Osteocyte (in vitro differentiated cells): ENCODE results near the gene NFIX. TPM values are rescaled to one million over a fixed set of nuclear protein-coding genes. Genes with fewer than 3 reads are reported as not detected.

Source experiments
- DNase-seq: peaks from one replicate; pipeline ENCODE4 v3.0.0; 2021; ENCODE audit warnings: mixed read lengths; ENCODE audit not compliant: unreplicated experiment; ENCODE audit errors: extremely low spot score
- H3K27ac Mint-ChIP-seq: one replicate; pipeline ENCODE4 v1.8.0; 2021; ENCODE audit warnings: mild to moderate bottlenecking, mixed read lengths; ENCODE audit not compliant: unreplicated experiment
- H3K27me3 Mint-ChIP-seq: one replicate; pipeline ENCODE4 v1.8.0; 2021; ENCODE audit warnings: mixed read lengths; ENCODE audit not compliant: unreplicated experiment
- H3K36me3 Mint-ChIP-seq: one replicate; pipeline ENCODE4 v1.8.0; 2021; ENCODE audit warnings: mixed read lengths; ENCODE audit not compliant: unreplicated experiment
- H3K4me1 Mint-ChIP-seq: one replicate; pipeline ENCODE4 v1.8.0; 2021; ENCODE audit warnings: mixed read lengths; ENCODE audit not compliant: unreplicated experiment
- H3K4me3 Mint-ChIP-seq: one replicate; pipeline ENCODE4 v1.8.0; 2021; ENCODE audit warnings: mild to moderate bottlenecking, moderate library complexity, mixed read lengths; ENCODE audit not compliant: unreplicated experiment
- H3K9me3 Mint-ChIP-seq: one replicate; pipeline ENCODE4 v1.8.0; 2021; ENCODE audit warnings: mixed read lengths; ENCODE audit not compliant: unreplicated experiment
- total RNA-seq: library from RNA; stranded (reverse); gene quantifications from 2 replicates; pipeline ENCODE4 v1.2.1, GENCODE V29; 2021
- TF ChIP-seq, protein P1 (sequence below): fragments of 200-600 bp; sonication (generic); IDR thresholded peaks from 2 replicates; pipeline ENCODE4 v1.5.0; 2021; ENCODE audit warnings: antibody characterized with exemption, mild to moderate bottlenecking, moderate library complexity

The NFIX gene
- total RNA-seq, 1 donor from 2014 or later = 87.0 TPM

DNA sequence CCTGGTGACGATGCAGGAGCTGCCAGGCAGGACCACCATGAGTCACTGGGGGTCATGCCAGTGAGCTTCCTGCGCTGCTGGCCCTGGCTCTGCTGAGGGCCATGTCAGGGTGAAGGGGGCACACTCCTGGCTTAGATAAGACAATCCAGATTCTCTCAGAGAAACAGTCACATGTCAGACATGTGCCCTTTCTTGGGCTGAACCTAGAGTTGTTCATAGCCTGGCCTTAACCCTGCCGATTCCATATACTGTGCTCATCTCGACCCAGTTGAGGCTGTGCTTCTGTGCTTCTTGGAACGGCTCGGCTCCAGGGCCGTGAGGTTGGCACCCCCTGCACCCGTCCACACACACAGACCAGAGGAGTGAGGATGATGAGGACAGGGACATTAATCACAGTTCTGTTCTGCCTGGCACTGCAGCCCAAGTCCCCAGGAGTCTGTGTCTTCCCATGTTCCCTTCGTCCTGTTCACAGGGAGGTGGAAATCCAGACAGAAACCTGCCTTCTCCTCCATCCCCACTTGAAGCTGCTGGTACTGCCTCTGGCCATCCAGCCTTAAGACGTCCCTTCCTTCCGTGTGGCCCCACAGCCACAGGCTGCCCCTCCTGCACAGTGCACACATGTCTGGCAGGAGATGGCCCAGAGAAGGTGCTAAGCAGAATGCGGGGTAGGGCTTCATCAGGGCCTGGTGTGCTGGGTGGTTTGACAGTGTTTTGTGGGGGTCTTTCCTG lies 57.3 kb downstream of the NFIX start:
- peak overlapping the region; percentile 94 for H3K27ac Mint-ChIP-seq
- no peaks in the 10 kb centered on the region for H3K9me3 Mint-ChIP-seq
- H3K27me3 Mint-ChIP-seq = no peaks in the 10 kb centered on the region
- TF ChIP-seq, protein P1, sequence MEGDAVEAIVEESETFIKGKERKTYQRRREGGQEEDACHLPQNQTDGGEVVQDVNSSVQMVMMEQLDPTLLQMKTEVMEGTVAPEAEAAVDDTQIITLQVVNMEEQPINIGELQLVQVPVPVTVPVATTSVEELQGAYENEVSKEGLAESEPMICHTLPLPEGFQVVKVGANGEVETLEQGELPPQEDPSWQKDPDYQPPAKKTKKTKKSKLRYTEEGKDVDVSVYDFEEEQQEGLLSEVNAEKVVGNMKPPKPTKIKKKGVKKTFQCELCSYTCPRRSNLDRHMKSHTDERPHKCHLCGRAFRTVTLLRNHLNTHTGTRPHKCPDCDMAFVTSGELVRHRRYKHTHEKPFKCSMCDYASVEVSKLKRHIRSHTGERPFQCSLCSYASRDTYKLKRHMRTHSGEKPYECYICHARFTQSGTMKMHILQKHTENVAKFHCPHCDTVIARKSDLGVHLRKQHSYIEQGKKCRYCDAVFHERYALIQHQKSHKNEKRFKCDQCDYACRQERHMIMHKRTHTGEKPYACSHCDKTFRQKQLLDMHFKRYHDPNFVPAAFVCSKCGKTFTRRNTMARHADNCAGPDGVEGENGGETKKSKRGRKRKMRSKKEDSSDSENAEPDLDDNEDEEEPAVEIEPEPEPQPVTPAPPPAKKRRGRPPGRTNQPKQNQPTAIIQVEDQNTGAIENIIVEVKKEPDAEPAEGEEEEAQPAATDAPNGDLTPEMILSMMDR = no peak
- H3K4me3 Mint-ChIP-seq = no peak overlapping the region
- peaks cover 71% of the 10 kb centered on the region for H3K4me1 Mint-ChIP-seq
- no peak for DNase-seq
- H3K36me3 Mint-ChIP-seq = peaks cover 11% of the 10 kb centered on the region

DNA sequence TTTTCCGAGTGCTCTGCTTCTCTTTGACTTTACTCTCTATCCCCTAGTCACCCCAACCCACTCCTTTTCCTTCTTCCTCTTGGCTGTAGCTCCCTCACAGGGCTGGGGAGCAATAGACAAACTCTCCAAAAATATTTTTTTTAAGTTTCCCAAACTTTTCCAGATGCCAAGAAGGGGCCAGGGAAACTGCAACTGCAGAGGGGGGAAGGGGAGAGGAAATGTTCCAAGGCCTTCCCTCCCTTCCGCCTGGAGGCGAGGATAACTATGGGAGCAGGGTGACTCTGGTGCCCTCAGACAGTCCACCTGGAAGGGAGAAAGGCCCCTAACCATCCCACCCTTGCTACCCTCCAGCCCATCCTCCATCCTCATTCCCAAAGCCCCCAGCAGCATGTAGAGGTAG lies 58.0 kb downstream of the NFIX start:
- H3K4me1 Mint-ChIP-seq = peaks cover 77% of the 10 kb centered on the region
- no peaks in the 10 kb centered on the region for H3K27me3 Mint-ChIP-seq
- H3K4me3 Mint-ChIP-seq = no peak overlapping the region
- no peak for DNase-seq
- no peaks in the 10 kb centered on the region for H3K9me3 Mint-ChIP-seq
- H3K36me3 Mint-ChIP-seq = peaks cover 7% of the 10 kb centered on the region
- H3K27ac Mint-ChIP-seq = peak overlapping the region; percentile 94
- TF ChIP-seq, protein P1 = no peak

DNA sequence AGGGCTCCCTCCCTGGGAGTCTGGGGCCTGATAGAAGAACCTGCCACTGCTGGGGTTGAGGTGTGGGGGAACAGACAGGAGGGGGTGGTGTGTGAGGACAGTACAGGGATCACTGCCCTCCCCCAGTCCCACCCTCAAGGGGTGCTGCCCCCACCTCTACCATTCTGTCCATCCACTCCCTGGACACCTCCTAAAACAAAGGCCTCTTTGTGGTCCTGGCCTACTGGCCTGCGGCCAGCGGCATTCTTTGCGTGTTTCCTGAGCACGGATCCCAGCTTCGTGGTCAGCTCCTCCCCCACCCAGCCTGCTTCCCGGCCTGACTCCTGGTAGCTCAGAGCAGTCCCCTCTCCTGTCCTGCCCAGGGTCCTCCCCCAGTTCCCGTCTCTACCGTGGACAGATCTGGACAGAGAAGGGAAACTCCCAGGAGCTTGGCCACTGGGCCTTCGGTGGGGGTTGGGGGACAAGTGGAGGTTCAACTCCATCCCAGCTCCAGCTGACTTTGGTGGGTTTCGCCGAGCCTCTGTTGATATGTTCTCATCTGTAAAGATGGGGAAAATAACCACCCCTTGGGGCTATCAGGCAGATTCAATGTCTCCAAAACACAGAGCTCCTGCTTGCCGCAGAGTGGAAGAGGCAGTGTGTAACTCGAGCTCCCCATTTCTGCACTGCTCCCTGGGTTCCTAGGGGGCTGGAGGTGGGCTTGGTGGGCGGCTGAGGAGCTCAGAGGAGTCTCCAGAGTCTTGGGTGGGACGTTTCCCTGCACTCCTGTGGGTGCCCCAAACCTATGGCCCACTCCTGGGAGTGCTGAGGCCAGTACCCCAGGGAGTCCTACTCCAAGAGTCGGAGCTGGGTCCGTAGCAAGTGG lies 58.7 kb downstream of the NFIX start:
- H3K36me3 Mint-ChIP-seq = peaks cover 4% of the 10 kb centered on the region
- peaks cover 84% of the 10 kb centered on the region for H3K4me1 Mint-ChIP-seq
- TF ChIP-seq, protein P1 = no peak
- peak overlapping the region; percentile 94 for H3K27ac Mint-ChIP-seq
- DNase-seq = peak; percentile 90
- H3K4me3 Mint-ChIP-seq = no peak overlapping the region
- no peaks in the 10 kb centered on the region for H3K27me3 Mint-ChIP-seq
- no peaks in the 10 kb centered on the region for H3K9me3 Mint-ChIP-seq

DNA sequence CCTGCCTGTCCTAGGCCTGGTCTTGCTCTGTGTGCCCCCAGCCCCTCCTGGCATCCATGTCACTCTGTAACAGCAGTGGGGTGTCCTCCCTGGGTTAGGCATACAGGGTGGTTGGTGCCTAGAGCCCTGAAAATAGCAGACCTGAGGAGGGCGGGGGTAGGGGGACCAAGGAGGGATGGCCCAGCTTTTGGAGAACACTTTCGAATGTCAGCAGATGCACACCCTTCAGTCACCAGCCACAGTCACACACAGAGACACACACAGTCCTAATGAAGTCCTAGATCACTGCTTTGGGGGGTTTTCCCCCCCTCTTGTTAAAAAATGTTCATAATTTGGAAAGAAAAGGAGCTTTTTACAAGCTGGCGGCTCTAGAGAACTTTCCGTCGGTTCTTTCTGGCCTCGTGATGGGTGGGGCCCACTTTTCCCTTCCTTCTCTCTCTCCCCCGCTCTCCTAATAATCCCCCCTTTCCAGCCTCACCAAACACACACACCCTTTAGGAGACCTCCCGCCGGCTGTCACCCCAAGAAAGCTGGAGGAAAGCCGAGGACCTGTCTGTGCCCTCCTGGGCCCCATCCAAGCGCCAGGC lies 59.4 kb downstream of the NFIX start:
- Mint-ChIP-seq H3K9me3 (no peaks in the 10 kb centered on the region), H3K36me3 (peaks cover 4% of the 10 kb centered on the region), H3K27ac (peak overlapping the region; percentile 94), H3K4me1 (peaks cover 90% of the 10 kb centered on the region), H3K4me3 (no peak overlapping the region), H3K27me3 (no peaks in the 10 kb centered on the region)
- DNase-seq = no peak
- TF ChIP-seq, protein P1 = no peak
